HAP-1 (cell line): ENCODE measurements around the gene ZDHHC5.
A peak's percentile ranks its signal among the peaks of the same experiment; 100 is the strongest.

Source experiments
- DNase-seq, 2 experiments: peaks; one replicate each; pipeline ENCODE4 v3.0.0-alpha.2; 2016 to 2020; ENCODE audit warnings: low spot score in 2 of 2
- H3K27me3 ChIP-seq: fragments of 250-450 bp; sonication (Bioruptor Pico); 2 replicates; pipeline ENCODE4 v1.5.1; 2020; ENCODE audit warnings: low read depth, mild to moderate bottlenecking, moderate library complexity
- H3K36me3 ChIP-seq: fragments of 250-450 bp; sonication (Bioruptor Pico); replicated peaks from 2 replicates; pipeline ENCODE4 v1.5.1; 2020; ENCODE audit warnings: mild to moderate bottlenecking
- H3K4me1 ChIP-seq: fragments of 250-450 bp; sonication (Bioruptor Pico); 2 replicates; pipeline ENCODE4 v1.5.1; 2020; ENCODE audit warnings: mild to moderate bottlenecking
- H3K4me3 ChIP-seq: fragments of 250-450 bp; sonication (Bioruptor Pico); 2 replicates; pipeline ENCODE4 v1.5.1; 2020; ENCODE audit warnings: mild to moderate bottlenecking, moderate library complexity
- H3K9me3 ChIP-seq: fragments of 250-450 bp; sonication (Bioruptor Pico); 2 replicates; pipeline ENCODE4 v1.5.1; 2020; ENCODE audit warnings: mild to moderate bottlenecking, moderate library complexity
- in situ Hi-C: fragments of 300-500 bp; cut with MboI; formaldehyde crosslinking; loops from 3 replicates; pipeline ENCODE4 v1.14.3; 2020; ENCODE audit warnings: low sequenced_read_pairs, inconsistent platforms, mixed read lengths

ZDHHC5 gene, protein sequence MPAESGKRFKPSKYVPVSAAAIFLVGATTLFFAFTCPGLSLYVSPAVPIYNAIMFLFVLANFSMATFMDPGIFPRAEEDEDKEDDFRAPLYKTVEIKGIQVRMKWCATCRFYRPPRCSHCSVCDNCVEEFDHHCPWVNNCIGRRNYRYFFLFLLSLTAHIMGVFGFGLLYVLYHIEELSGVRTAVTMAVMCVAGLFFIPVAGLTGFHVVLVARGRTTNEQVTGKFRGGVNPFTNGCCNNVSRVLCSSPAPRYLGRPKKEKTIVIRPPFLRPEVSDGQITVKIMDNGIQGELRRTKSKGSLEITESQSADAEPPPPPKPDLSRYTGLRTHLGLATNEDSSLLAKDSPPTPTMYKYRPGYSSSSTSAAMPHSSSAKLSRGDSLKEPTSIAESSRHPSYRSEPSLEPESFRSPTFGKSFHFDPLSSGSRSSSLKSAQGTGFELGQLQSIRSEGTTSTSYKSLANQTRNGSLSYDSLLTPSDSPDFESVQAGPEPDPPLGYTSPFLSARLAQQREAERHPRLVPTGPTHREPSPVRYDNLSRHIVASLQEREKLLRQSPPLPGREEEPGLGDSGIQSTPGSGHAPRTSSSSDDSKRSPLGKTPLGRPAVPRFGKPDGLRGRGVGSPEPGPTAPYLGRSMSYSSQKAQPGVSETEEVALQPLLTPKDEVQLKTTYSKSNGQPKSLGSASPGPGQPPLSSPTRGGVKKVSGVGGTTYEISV

GRCh38 chr11:57667736-57668433 lies at the start of gene ZDHHC5:
Gene ZDHHC5 (plus strand): TSS chr11:57668114. CDS start chr11:57673091, 4,977 bp downstream.
- Histone ChIP-seq H3K4me1 (peaks cover 5% of the 10 kb centered on the region; the same call in 1 of the 2 replicates), H3K36me3 (peaks cover 16% of the 10 kb centered on the region), H3K27me3 (no peaks in the 10 kb centered on the region), H3K9me3 (no peaks in the 10 kb centered on the region), H3K4me3 (peak within 1 kb of the TSS; percentile 75)
- peak; percentile 97 to 99 for DNase-seq
- in situ Hi-C loops, result loop anchor here (10.0 kb wide), 2 partner anchors 323 to 907 kb away; partner anchors contain the start of genes LPXN and ZFP91

- in situ Hi-C loops, result no loop called here
- Histone ChIP-seq H3K9me3 (peaks cover 6% of the 10 kb centered on the region), H3K36me3 (no peaks in the 10 kb centered on the region), H3K27me3 (peaks cover 2% of the 10 kb centered on the region; the same call in 1 of the 2 replicates), H3K4me1 (no peaks in the 10 kb centered on the region), H3K4me3 (no peak overlapping the region)
- no peak for DNase-seq
Measured at GRCh38 chr11:57618438-57618837, 49.5 kb upstream of the ZDHHC5 start.

DNA sequence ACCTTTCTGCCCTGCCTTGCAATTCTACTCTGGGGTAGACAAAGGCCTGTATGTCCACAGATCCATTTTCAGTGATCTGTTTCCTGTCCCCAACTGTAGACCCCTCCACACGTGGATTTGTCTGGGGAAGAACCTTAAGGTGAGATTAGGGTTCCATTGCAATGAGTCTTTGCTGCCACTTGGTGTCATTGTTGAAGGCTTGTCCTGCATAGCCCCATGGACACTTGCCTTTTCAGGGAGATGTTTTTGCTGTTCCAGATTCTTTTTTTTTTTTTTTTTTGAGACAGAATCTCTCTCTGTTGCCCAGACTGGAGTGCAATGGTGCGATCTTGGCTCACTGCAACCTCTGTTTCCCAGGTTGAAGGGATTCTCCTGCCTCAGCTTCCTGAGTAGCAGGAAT lies 48.6 kb upstream of the ZDHHC5 start:
- H3K4me3 ChIP-seq, result no peak overlapping the region
- H3K36me3 ChIP-seq, result no peaks in the 10 kb centered on the region
- no peaks in the 10 kb centered on the region for H3K4me1 ChIP-seq
- H3K9me3 ChIP-seq, result peaks cover 6% of the 10 kb centered on the region
- H3K27me3 ChIP-seq, result no peaks in the 10 kb centered on the region
- DNase-seq, result no peak
- in situ Hi-C loops, result no loop called here

GRCh38 chr11:57620467-57620866 lies 47.4 kb upstream of the ZDHHC5 start:
- no peaks in the 10 kb centered on the region for H3K27me3 ChIP-seq
- in situ Hi-C loops, result no loop called here
- peaks cover 6% of the 10 kb centered on the region for H3K9me3 ChIP-seq
- no peaks in the 10 kb centered on the region for H3K36me3 ChIP-seq
- H3K4me3 ChIP-seq, result no peak overlapping the region
- H3K4me1 ChIP-seq, result no peaks in the 10 kb centered on the region
- DNase-seq, result no peak

GRCh38 chr11:57622263-57622662 lies 45.7 kb upstream of the ZDHHC5 start:
- no peak for DNase-seq
- no peaks in the 10 kb centered on the region for H3K4me1 ChIP-seq
- in situ Hi-C loops, result no loop called here
- no peaks in the 10 kb centered on the region for H3K36me3 ChIP-seq
- H3K4me3 ChIP-seq, result no peak overlapping the region
- peaks cover 6% of the 10 kb centered on the region for H3K9me3 ChIP-seq
- H3K27me3 ChIP-seq, result no peaks in the 10 kb centered on the region

- in situ Hi-C loops, result no loop called here
- Histone ChIP-seq H3K27me3 (0 out of 2 replicates have a peak, but pooled peaks cover 2% of the 10 kb centered on the region), H3K4me1 (no peaks in the 10 kb centered on the region), H3K36me3 (no peaks in the 10 kb centered on the region), H3K4me3 (no peak overlapping the region), H3K9me3 (peaks cover 6% of the 10 kb centered on the region)
- no peak for DNase-seq
Measured at GRCh38 chr11:57624864-57625263, 43.0 kb upstream of the ZDHHC5 start.

DNA sequence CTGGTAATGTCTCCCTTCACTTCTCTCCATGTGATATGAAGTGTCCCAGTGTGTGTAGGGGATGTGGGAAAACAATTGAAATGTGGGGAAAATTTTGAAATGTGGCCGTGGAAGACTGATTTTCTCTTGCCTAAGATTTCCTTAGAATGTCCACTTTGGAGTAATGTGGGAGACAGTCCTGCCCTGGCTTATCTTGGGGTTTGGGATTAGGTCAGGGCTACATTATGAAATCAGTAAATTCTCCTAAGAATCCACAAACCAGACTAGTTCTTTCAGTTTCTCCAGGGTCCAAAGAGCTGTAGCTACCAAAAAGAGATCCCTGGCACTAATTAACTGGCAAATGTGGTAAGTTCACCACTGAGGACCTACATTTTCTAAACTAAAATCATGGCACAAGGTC lies 41.0 kb upstream of the ZDHHC5 start:
- Histone ChIP-seq H3K4me1 (no peaks in the 10 kb centered on the region), H3K27me3 (peaks cover 6% of the 10 kb centered on the region; the same call in 1 of the 2 replicates), H3K4me3 (no peak overlapping the region), H3K9me3 (no peaks in the 10 kb centered on the region), H3K36me3 (no peaks in the 10 kb centered on the region)
- in situ Hi-C loops, result no loop called here
- no peak for DNase-seq

GRCh38 chr11:57630171-57630570 lies 37.7 kb upstream of the ZDHHC5 start:
- Histone ChIP-seq H3K9me3 (no peaks in the 10 kb centered on the region), H3K27me3 (peaks cover 12% of the 10 kb centered on the region), H3K4me1 (no peaks in the 10 kb centered on the region), H3K36me3 (no peaks in the 10 kb centered on the region), H3K4me3 (no peak overlapping the region)
- no peak for DNase-seq
- in situ Hi-C loops, result no loop called here

DNA sequence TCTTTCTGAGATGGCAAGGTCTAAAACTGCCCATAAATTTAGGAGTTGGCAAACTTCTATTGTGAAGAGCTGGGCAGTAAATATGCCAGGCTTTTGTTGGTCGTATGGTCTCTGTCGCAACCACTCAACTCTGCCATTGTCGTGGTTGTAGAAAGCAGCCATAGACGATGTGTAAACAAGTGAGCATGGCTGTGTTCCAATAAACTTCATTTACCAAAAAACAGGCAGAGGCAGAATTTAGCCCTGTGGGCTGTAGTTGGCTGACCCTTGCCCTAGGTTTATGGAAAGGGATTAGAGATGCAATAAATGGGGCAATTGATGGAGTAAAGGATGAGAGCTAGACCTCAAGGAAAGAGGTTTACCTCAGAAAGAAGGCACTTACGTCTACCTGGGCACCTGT lies 35.8 kb upstream of the ZDHHC5 start:
- H3K4me3 ChIP-seq, result no peak overlapping the region
- in situ Hi-C loops, result no loop called here
- H3K36me3 ChIP-seq, result no peaks in the 10 kb centered on the region
- no peaks in the 10 kb centered on the region for H3K9me3 ChIP-seq
- no peak for DNase-seq
- peaks cover 12% of the 10 kb centered on the region for H3K27me3 ChIP-seq
- no peaks in the 10 kb centered on the region for H3K4me1 ChIP-seq

DNA sequence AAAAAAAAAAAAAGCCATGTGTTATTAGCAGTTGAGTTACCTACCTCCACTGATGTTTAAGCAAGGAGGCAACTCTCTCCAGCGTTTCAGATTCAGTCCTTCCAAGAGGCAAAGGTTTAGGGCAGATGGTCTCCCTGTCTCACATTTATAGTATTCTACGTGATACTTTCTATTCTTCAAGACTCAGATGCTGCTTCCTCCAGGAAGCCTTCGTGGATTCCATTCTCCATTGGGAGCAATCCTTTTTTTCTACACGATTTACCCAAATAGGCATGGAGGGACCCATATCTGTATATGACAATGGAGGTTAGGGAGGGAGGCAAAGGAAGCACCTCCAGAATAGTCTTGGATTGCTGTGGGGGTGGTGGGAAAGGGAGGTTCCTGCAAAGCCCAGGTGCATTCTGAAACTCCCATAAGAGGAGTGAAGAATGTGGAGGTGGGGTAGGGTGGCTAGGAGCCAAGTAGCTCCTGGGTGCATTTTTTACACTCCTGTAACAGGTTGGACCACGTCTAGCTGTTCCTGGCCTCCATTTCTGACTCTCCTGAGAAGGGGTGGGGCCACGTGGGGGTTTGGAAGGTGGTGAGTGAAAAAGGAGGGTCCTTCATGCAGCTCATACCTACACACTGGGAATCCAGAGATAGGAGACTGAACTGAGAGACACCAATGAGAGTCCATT lies 34.4 kb upstream of the ZDHHC5 start:
- Histone ChIP-seq H3K4me3 (no peak overlapping the region), H3K36me3 (no peaks in the 10 kb centered on the region; the same call in 1 of the 2 replicates), H3K27me3 (peaks cover 10% of the 10 kb centered on the region), H3K9me3 (no peaks in the 10 kb centered on the region), H3K4me1 (peaks cover 8% of the 10 kb centered on the region)
- no peak for DNase-seq
- in situ Hi-C loops, result no loop called here

GRCh38 chr11:57634311-57634710 lies 33.6 kb upstream of the ZDHHC5 start:
- Histone ChIP-seq H3K27me3 (peaks cover 10% of the 10 kb centered on the region), H3K36me3 (no peaks in the 10 kb centered on the region; the same call in 1 of the 2 replicates), H3K9me3 (no peaks in the 10 kb centered on the region), H3K4me3 (no peak overlapping the region), H3K4me1 (peaks cover 8% of the 10 kb centered on the region)
- in situ Hi-C loops, result no loop called here
- no peak for DNase-seq

- in situ Hi-C loops, result no loop called here
- H3K4me1 ChIP-seq, result peaks cover 8% of the 10 kb centered on the region
- no peaks in the 10 kb centered on the region for H3K9me3 ChIP-seq
- DNase-seq, result no peak
- no peak overlapping the region for H3K4me3 ChIP-seq
- no peaks in the 10 kb centered on the region; the same call in 1 of the 2 replicates for H3K36me3 ChIP-seq
- H3K27me3 ChIP-seq, result peaks cover 10% of the 10 kb centered on the region
Measured at GRCh38 chr11:57635246-57635645, 32.7 kb upstream of the ZDHHC5 start.

DNA sequence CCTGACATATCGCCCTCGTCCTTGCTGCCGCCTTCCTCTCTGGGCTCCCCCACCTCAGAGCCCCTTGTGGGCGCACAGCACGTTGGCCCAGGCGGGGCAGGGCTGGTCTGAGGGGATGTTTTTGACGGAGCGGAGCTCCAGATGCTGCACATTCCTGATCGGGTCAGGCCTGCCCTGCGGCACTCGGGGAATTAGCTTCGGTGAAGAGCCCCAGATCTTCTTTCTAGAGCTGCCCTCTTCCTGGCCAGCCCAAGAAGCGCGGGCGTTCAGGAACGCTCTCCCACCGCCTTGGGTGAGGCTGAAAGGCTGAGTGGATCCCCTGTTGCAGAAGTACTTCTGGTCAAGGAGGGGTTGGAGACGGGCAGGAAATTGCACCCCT lies 30.3 kb upstream of the ZDHHC5 start:
- H3K27me3 ChIP-seq, result peaks cover 4% of the 10 kb centered on the region; the same call in 1 of the 2 replicates
- in situ Hi-C loops, result no loop called here
- peak overlapping the region; percentile 75 for H3K4me3 ChIP-seq
- peak; percentile 10 to 74 for DNase-seq
- H3K9me3 ChIP-seq, result no peaks in the 10 kb centered on the region
- peaks cover 13% of the 10 kb centered on the region for H3K36me3 ChIP-seq
- peaks cover 16% of the 10 kb centered on the region for H3K4me1 ChIP-seq
